GM19351 (cell line): ENCODE results near the gene BCAS4.
"Not testable (repeated sequence)": the region's sequence is repeated elsewhere in the genome, so short reads cannot be mapped to it uniquely, and the experiment has no call there.

Experiments
- ATAC-seq: cut with Tn5 transposase; IDR thresholded peaks from one replicate; pipeline ENCODE4 v1.9.1; 2021; ENCODE audit warnings: mild to moderate bottlenecking, moderate library complexity; ENCODE audit not compliant: unreplicated experiment

The BCAS4 gene

GRCh38 chr20:50794846-50795634 lies at the start of gene BCAS4:
Gene BCAS4, plus strand, starts transcription at chr20:50795061. Its CDS starts 23 bp downstream, at chr20:50795084.
- peak; percentile 55 for ATAC-seq

- no peak for ATAC-seq
These were observed 49.2 kb upstream of the BCAS4 start for GRCh38 chr20:50745634-50746137.

GRCh38 chr20:50746138-50746940 lies 48.5 kb upstream of the BCAS4 start:
- no peak for ATAC-seq

GRCh38 chr20:50747275-50747674 lies 47.6 kb upstream of the BCAS4 start:
- no peak for ATAC-seq

GRCh38 chr20:50750145-50750671 lies 44.7 kb upstream of the BCAS4 start:
- ATAC-seq = no peak

GRCh38 chr20:50753152-50753551 lies 41.7 kb upstream of the BCAS4 start:
- ATAC-seq = no peak

GRCh38 chr20:50754420-50754819 lies 40.4 kb upstream of the BCAS4 start:
- no peak for ATAC-seq

GRCh38 chr20:50756447-50756846 lies 38.4 kb upstream of the BCAS4 start:
- no peak for ATAC-seq

GRCh38 chr20:50758469-50758868 lies 36.4 kb upstream of the BCAS4 start:
- no peak for ATAC-seq

- ATAC-seq = no peak
These were observed 35.9 kb upstream of the BCAS4 start for GRCh38 chr20:50758992-50759391.

- ATAC-seq = no peak
These were observed 35.2 kb upstream of the BCAS4 start for GRCh38 chr20:50759678-50760077.

- ATAC-seq = no peak
These were observed 32.8 kb upstream of the BCAS4 start for GRCh38 chr20:50762045-50762422.

GRCh38 chr20:50762435-50763220 lies 32.2 kb upstream of the BCAS4 start:
- no peak for ATAC-seq

- not testable (repeated sequence) for ATAC-seq
These were observed 31.1 kb upstream of the BCAS4 start for GRCh38 chr20:50763550-50764458.

GRCh38 chr20:50765251-50765650 lies 29.6 kb upstream of the BCAS4 start:
- ATAC-seq = not testable (repeated sequence)

- ATAC-seq = no peak
These were observed 29.2 kb upstream of the BCAS4 start for GRCh38 chr20:50765674-50766073.

GRCh38 chr20:50766955-50767809 lies 27.7 kb upstream of the BCAS4 start:
- not testable (repeated sequence) for ATAC-seq

- ATAC-seq = not testable (repeated sequence)
These were observed 25.9 kb upstream of the BCAS4 start for GRCh38 chr20:50768991-50769390.

GRCh38 chr20:50769551-50770085 lies 25.2 kb upstream of the BCAS4 start:
- ATAC-seq = not testable (repeated sequence)
